WI38 (cell line): ENCODE measurements around the gene XYLT1.

Experiments
- H3K4me3 ChIP-seq: 2 replicates; pipeline ENCODE4 v1.5.1; 2011; ENCODE audit warnings: low read depth, mild to moderate bottlenecking, control low read depth, low read length
- CTCF ChIP-seq: IDR thresholded peaks from 2 replicates; pipeline ENCODE4 v1.5.1; 2012; ENCODE audit warnings: low read depth, mild to moderate bottlenecking, control low read depth, low read length

XYLT1 gene

GRCh38 chr16:17228708-17229055 is 242.1 kb downstream of the XYLT1 start:
- no peak overlapping the region for H3K4me3 ChIP-seq
- TF ChIP-seq CTCF, result no peak

- H3K4me3 ChIP-seq, result no peak overlapping the region
- TF ChIP-seq CTCF, result no peak
These were observed 242.6 kb downstream of the XYLT1 start for GRCh38 chr16:17228048-17228707.

GRCh38 chr16:17227278-17227677 is 243.5 kb downstream of the XYLT1 start:
- H3K4me3 ChIP-seq, result no peak overlapping the region
- TF ChIP-seq CTCF, result no peak

- no peak for TF ChIP-seq CTCF
- H3K4me3 ChIP-seq, result no peak overlapping the region
These were observed 245.2 kb downstream of the XYLT1 start for GRCh38 chr16:17225541-17225940.

- no peak for TF ChIP-seq CTCF
- no peak overlapping the region for H3K4me3 ChIP-seq
These were observed 245.9 kb downstream of the XYLT1 start for GRCh38 chr16:17224879-17225281.

GRCh38 chr16:17224350-17224749 is 246.4 kb downstream of the XYLT1 start:
- no peak for TF ChIP-seq CTCF
- H3K4me3 ChIP-seq, result no peak overlapping the region

GRCh38 chr16:17223576-17223975 is 247.2 kb downstream of the XYLT1 start:
- H3K4me3 ChIP-seq, result no peak overlapping the region
- TF ChIP-seq CTCF, result no peak
